Measurements from ENCODE around the gene MDFI. TPM values are rescaled to one million over a fixed set of nuclear protein-coding genes. Genes with fewer than 3 reads are reported as not detected.

The MDFI gene
- total RNA-seq, 4 donors from 2014 or later = 14.4 to 80.0 (median 23.4) TPM

DNA sequence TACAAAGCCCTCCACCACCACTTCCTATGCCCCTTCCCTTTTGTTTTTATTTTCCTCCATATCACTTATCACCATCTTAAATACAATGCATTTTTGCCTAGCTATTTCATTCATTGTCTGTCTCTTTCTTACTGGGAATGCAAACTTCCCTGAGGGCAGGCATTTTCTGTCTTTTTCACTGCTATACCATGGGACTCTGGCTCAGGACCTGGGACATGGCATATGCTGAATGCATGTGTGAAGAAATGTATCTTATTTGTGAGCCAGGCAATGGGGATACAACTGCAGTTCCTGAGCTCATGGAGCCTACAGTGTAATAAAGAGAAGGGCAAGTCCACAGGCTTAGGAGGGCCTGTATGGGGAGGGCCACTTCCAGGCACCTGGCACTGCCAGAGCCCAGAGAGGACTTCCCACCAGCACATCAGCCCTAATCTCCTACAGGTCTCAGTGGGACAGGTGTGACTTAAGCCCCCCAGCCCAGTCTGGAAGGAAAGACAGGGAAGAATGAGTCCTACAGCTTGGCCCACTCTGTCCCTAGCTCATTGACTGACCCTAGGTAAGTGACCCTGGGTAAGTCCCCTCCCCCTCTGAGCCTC is 53.9 kb downstream of the MDFI start:
- no peak for DNase-seq
- Histone ChIP-seq H3K4me1 (no peaks in the 10 kb centered on the region), H3K9me3 (no peaks in the 10 kb centered on the region), H3K27ac (no peak overlapping the region), H3K4me3 (no peak overlapping the region), H3K36me3 (no peaks in the 10 kb centered on the region), H3K27me3 (no peaks in the 10 kb centered on the region)
- no peak for TF ChIP-seq POLR2A (IDR thresholded peaks at IDR 0.05)
- TF ChIP-seq, protein P1, sequence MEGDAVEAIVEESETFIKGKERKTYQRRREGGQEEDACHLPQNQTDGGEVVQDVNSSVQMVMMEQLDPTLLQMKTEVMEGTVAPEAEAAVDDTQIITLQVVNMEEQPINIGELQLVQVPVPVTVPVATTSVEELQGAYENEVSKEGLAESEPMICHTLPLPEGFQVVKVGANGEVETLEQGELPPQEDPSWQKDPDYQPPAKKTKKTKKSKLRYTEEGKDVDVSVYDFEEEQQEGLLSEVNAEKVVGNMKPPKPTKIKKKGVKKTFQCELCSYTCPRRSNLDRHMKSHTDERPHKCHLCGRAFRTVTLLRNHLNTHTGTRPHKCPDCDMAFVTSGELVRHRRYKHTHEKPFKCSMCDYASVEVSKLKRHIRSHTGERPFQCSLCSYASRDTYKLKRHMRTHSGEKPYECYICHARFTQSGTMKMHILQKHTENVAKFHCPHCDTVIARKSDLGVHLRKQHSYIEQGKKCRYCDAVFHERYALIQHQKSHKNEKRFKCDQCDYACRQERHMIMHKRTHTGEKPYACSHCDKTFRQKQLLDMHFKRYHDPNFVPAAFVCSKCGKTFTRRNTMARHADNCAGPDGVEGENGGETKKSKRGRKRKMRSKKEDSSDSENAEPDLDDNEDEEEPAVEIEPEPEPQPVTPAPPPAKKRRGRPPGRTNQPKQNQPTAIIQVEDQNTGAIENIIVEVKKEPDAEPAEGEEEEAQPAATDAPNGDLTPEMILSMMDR (IDR thresholded peaks at IDR 0.05) = no peak
- intact Hi-C loops (cut with DNase I; ENCODE audit: low total_unique reads) = no loop called here

DNA sequence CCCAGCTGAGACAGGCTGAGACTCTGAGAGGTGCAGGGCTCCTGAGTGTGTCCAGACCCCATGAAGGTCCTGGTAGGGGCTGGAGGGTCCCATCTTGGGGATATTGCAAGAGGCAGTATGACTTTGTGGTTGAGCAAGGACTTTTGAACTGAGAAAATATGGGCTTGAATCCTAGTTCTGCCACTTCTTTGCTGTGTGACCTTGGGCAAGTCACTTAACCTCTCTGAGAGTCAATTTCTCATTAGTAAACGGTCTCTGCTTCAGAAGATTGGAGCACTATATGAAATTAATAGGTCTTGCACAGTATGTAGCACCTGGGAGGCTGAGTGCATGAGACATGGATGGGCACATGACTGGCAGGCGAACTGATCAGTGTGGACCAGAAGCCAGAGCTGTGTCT is 54.5 kb downstream of the MDFI start:
- TF ChIP-seq POLR2A (IDR thresholded peaks at IDR 0.05) = no peak
- TF ChIP-seq, protein P1 (IDR thresholded peaks at IDR 0.05) = no peak
- no peak for DNase-seq
- intact Hi-C loops (cut with DNase I; ENCODE audit: low total_unique reads) = no loop called here
- no peaks in the 10 kb centered on the region for H3K27me3 ChIP-seq
- no peaks in the 10 kb centered on the region for H3K4me1 ChIP-seq
- H3K4me3 ChIP-seq = no peak overlapping the region
- H3K27ac ChIP-seq = no peak overlapping the region
- H3K36me3 ChIP-seq = no peaks in the 10 kb centered on the region
- no peaks in the 10 kb centered on the region for H3K9me3 ChIP-seq

DNA sequence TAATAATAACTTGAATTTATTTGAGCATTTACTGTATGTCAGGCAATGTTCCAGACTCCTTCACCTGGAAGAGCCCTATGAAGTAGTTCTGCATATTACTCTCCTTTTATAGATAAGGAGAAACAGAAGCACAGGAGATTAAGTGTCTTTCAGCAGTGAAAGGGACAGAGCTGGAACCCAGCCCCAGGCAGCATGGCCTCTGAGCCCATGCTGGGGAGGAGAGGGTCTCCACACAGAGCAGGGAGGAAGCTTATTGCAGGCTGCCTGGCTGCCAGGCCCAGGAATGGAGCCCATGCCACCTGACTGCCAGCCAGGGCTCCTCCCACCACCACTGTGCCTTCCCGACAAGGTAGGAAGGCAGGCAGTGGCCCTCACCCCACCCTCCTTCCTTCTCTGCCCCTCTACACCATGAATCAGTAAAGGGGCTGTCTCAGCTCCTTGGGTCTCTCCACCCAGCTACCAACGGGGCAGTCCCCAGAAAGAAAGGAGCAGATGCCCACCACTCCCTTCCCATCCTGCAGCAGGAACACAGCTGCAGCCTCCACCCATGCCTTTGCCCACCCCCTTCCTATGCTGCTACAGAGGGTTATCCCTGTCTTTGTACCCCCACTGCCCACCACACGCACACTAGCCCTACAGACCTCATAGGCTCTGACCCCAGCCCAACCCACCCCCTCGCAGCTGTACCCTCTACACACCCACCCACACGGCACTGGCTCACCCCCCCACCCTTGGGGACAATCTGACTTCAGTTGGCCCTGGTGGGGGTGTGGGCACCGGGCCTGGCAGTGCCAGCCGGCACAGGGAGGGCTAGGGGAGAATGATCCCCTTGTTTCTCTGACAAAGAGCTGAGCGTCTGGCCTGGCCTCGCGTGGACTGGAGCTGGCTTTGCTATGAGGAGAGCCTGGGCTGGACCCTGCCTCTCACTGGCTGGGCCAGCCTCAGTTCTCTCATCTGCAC is 55.3 kb downstream of the MDFI start:
- Histone ChIP-seq H3K4me3 (no peak overlapping the region), H3K9me3 (no peaks in the 10 kb centered on the region), H3K27ac (no peak overlapping the region), H3K4me1 (no peaks in the 10 kb centered on the region), H3K27me3 (no peaks in the 10 kb centered on the region), H3K36me3 (no peaks in the 10 kb centered on the region)
- DNase-seq = no peak
- no peak for TF ChIP-seq POLR2A (IDR thresholded peaks at IDR 0.05)
- TF ChIP-seq, protein P1 (IDR thresholded peaks at IDR 0.05) = no peak
- intact Hi-C loops (cut with DNase I; ENCODE audit: low total_unique reads) = no loop called here

DNA sequence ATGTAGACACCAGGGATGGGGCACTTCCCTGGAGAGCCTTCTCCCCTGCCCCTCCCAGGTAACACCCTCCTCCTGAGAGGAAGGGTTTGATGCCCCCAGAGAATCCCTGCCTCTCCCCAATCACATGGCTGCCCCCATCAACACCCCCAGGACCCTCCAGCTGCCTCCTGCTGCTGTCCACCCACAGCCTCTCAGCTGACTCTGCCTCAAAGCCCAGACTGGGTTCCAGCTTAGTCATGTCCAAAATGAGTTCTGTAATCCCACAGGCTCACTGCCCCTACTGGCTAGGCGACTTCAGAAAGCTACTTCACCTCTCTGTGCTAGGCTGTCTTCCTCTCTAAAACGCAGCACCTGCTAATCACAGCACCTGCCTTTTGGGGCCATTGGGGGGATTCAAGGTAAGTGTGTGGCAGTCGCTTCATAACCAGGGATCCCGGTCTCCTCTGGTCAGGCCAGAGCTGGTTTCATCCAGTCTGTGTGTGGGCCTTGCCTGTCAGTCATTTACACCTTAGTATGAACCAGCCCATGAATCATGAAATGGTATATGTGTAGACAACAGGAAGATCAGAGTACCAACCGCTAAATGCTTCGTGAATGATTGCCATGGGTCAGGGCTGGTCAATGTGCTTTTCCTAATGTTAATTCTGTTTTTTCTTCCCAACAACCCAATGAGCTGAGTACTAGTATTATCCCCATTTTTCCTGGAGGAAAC is 56.7 kb downstream of the MDFI start:
- H3K4me3 ChIP-seq = no peak overlapping the region
- DNase-seq = no peak
- H3K4me1 ChIP-seq = no peaks in the 10 kb centered on the region
- intact Hi-C loops (cut with DNase I; ENCODE audit: low total_unique reads) = no loop called here
- no peaks in the 10 kb centered on the region for H3K9me3 ChIP-seq
- no peaks in the 10 kb centered on the region for H3K27me3 ChIP-seq
- H3K27ac ChIP-seq = no peak overlapping the region
- no peaks in the 10 kb centered on the region for H3K36me3 ChIP-seq
- TF ChIP-seq, protein P1 (IDR thresholded peaks at IDR 0.05) = no peak
- no peak for TF ChIP-seq POLR2A (IDR thresholded peaks at IDR 0.05)

Data from uterus (tissue), 4 donors.